GM12878 (cell line): ENCODE data around the gene SOX12. TPM values are rescaled to one million over a fixed set of nuclear protein-coding genes. Genes with fewer than 3 reads are reported as not detected.

Source experiments
- BRCA1 ChIP-seq: IDR thresholded peaks from 2 replicates; pipeline ENCODE4 v1.6.1; 2011; ENCODE audit warnings: low read depth, low read length, improper control_type of control experiment
- CBFB ChIP-seq: IDR thresholded peaks from 2 replicates; pipeline ENCODE4 v1.6.1; 2016; ENCODE audit warnings: antibody characterized with exemption, low read depth
- CBX5 ChIP-seq: sonication (generic); IDR thresholded peaks from 2 replicates; pipeline ENCODE4 v1.6.1; 2016; ENCODE audit warnings: low read depth, moderate library complexity, mild to moderate bottlenecking, inconsistent platforms
- CUX1 ChIP-seq: IDR thresholded peaks from 2 replicates; pipeline ENCODE4 v1.6.1; 2012; ENCODE audit warnings: improper control_type of control experiment, low read depth, low read length; ENCODE audit not compliant: insufficient replicate concordance
- GABPA ChIP-seq: IDR thresholded peaks from 2 replicates; pipeline ENCODE4 v1.6.1; 2014; ENCODE audit warnings: antibody characterized with exemption, low read depth, mild to moderate bottlenecking, inconsistent platforms
- HDGF ChIP-seq: fragments of 450-650 bp; IDR thresholded peaks from 2 replicates; pipeline ENCODE4 v1.6.1; 2016; ENCODE audit warnings: antibody characterized with exemption
- MAX ChIP-seq: IDR thresholded peaks from 2 replicates; pipeline ENCODE4 v1.6.1; 2012; ENCODE audit warnings: low read depth, low read length, improper control_type of control experiment
- MEF2B ChIP-seq: fragments of 450-650 bp; IDR thresholded peaks from 2 replicates; pipeline ENCODE4 v1.6.1; 2018; ENCODE audit warnings: mild to moderate bottlenecking, moderate library complexity; ENCODE audit not compliant: partially characterized antibody, poor library complexity, severe bottlenecking
- NFYA ChIP-seq: IDR thresholded peaks from 2 replicates; pipeline ENCODE4 v1.6.1; 2011; ENCODE audit warnings: low read depth, mild to moderate bottlenecking, low read length, improper control_type of control experiment, borderline replicate concordance
- RAD21 ChIP-seq: IDR thresholded peaks from 2 replicates; pipeline ENCODE4 v1.6.1; 2011; ENCODE audit warnings: mild to moderate bottlenecking, low read depth, low read length, moderate library complexity; ENCODE audit not compliant: insufficient read depth
- RBBP5 ChIP-seq: fragments of 200-600 bp; sonication (generic); conservative IDR thresholded peaks from 2 replicates; pipeline ENCODE4 v1.6.1; 2016
- SIX5 ChIP-seq: IDR thresholded peaks from 2 replicates; pipeline ENCODE4 v1.6.1; 2011; ENCODE audit warnings: mild to moderate bottlenecking, low read depth, low read length, moderate library complexity; ENCODE audit not compliant: severe bottlenecking
- SMAD5 ChIP-seq: IDR thresholded peaks from 2 replicates; pipeline ENCODE4 v1.6.1; 2016; ENCODE audit warnings: antibody characterized with exemption, low read depth
- SPI1 ChIP-seq: IDR thresholded peaks from 2 replicates; pipeline ENCODE4 v1.6.1; 2011; ENCODE audit warnings: low read depth, mild to moderate bottlenecking, low read length, moderate library complexity, borderline replicate concordance; ENCODE audit not compliant: insufficient read depth
- ZNF207 ChIP-seq: fragments of 450-650 bp; IDR thresholded peaks from 2 replicates; pipeline ENCODE4 v1.6.1; 2014; ENCODE audit warnings: antibody characterized with exemption, mild to moderate bottlenecking, borderline replicate concordance
- polyA plus RNA-seq, 11 experiments: library from polyadenylated mRNA; depleted of rRNA in 4 of 11; unstranded in 6 of 11; stranded (reverse) in 5 of 11; fragments of >200 nt; fragmentation: Nextera tagmentation in 4 of 11; fragmentation: Illumina TruSeq in 1 of 11; extraction: Ambion mirVana in 4 of 11; extraction: Trizol in 1 of 11; gene quantifications; 1 replicate in 1 of 11; 2 replicates in 10 of 11; pipeline versions ENCODE4 v1.2.1 to v1.2.3, GENCODE V29; 2011 to 2016; ENCODE audit warnings: inconsistent platforms in 2 of 11, missing spikeins in 2 of 11, low read depth in 1 of 11
- total RNA-seq, 4 experiments: library from RNA; depleted of rRNA in 3 of 4; stranded (reverse); fragments of >200 nt in 3 of 4; fragmentation: Illumina TruSeq in 1 of 4; extraction: Trizol in 1 of 4; gene quantifications; 2 replicates each; pipeline versions ENCODE4 v1.2.1 to v1.2.3, GENCODE V29; 2013 to 2021

Gene SOX12
- total and polyA plus RNA-seq, 10 of the 15 experiments (the other 5 are each of a cell fraction or from before 2014, with no cell fraction given) = 0.50 to 17.9 (median 1.4) TPM

- TF ChIP-seq CUX1 (no peak), RBBP5 (no peak), CBX5 (no peak), SMAD5 (no peak), SIX5 (no peak), MAX (no peak), SPI1 (no peak), BRCA1 (no peak), HDGF (no peak), CBFB (no peak), ZNF207 (no peak), MEF2B (no peak), GABPA (no peak), NFYA (no peak), RAD21 (no peak)
- TF ChIP-seq, all 136 proteins: peak for 0
These were observed 21.9 kb downstream of the SOX12 start (continued) for GRCh38 chr20:347317-347639.
